IMR-90 (cell line): ENCODE data around the gene PPP1R14C. TPM values are rescaled to one million over a fixed set of nuclear protein-coding genes. Genes with fewer than 3 reads are reported as not detected.

Source experiments
- ATAC-seq: fragments of 200-7000 bp; cut with Tn5 transposase; 2 replicates; pipeline ENCODE4 v1.9.1; 2020; ENCODE audit warnings: low read depth, mild to moderate bottlenecking, moderate library complexity
- BruUV-seq: library from RNA; stranded (reverse); fragments of 400-500 nt; replicated peaks from 2 replicates; lab custom pipeline; 2021; lab: Mats Ljungman, UMichigan
- CTCF ChIA-PET: fragments of 300-600 bp; formaldehyde crosslinking; extraction: SDS; loops from one replicate; lab custom pipeline; 2021; ENCODE audit warnings: antibody characterized with exemption; lab: Yijun Ruan, JAX
- POLR2A ChIA-PET: fragments of 300-600 bp; sonication (Branson Sonifier 250); formaldehyde crosslinking; loops from one replicate; lab custom pipeline; 2022; ENCODE audit warnings: antibody characterized with exemption; ENCODE audit not compliant: unreplicated experiment; lab: Charles Lee
- DNase-seq: peaks from one replicate; pipeline ENCODE4 v3.0.0; 2013
- H2AFZ ChIP-seq: replicated peaks from 2 replicates; pipeline ENCODE3; 2013; ENCODE audit warnings: low read length, mild to moderate bottlenecking; ENCODE audit not compliant: poor library complexity
- H2AK5ac ChIP-seq: 2 replicates; pipeline ENCODE4 v1.6.1; 2013; ENCODE audit warnings: low read depth, low read length, inconsistent platforms
- H2AK9ac ChIP-seq: replicated peaks from 2 replicates; pipeline ENCODE3; 2013; ENCODE audit warnings: mild to moderate bottlenecking, low read depth, low read length, moderate library complexity; ENCODE audit not compliant: poor library complexity
- H2BK120ac ChIP-seq: 2 replicates; pipeline ENCODE4 v1.6.1; 2013; ENCODE audit warnings: low read depth, low read length, inconsistent platforms
- H2BK15ac ChIP-seq: 3 replicates; pipeline ENCODE4 v1.6.1; 2013; ENCODE audit warnings: low read depth, low read length, inconsistent platforms
- H2BK20ac ChIP-seq: 2 replicates; pipeline ENCODE4 v1.6.1; 2013; ENCODE audit warnings: low read depth, mild to moderate bottlenecking, inconsistent platforms, low read length, moderate library complexity
- H2BK5ac ChIP-seq: 2 replicates; pipeline ENCODE4 v1.6.1; 2013; ENCODE audit warnings: mild to moderate bottlenecking, low read depth, low read length, inconsistent platforms; ENCODE audit not compliant: poor library complexity, severe bottlenecking
- H3K14ac ChIP-seq: replicated peaks from 2 replicates; pipeline ENCODE4 v1.6.1; 2013; ENCODE audit warnings: low read depth, low read length, inconsistent platforms
- H3K18ac ChIP-seq: 2 replicates; pipeline ENCODE4 v1.6.1; 2013; ENCODE audit warnings: low read depth, low read length, control low read depth
- H3K23ac ChIP-seq: 2 replicates; pipeline ENCODE4 v1.6.1; 2013; ENCODE audit warnings: low read depth, low read length, inconsistent platforms
- H3K27ac ChIP-seq: 2 replicates; pipeline ENCODE4 v1.5.1; 2013; ENCODE audit warnings: mild to moderate bottlenecking, control low read depth, low read length; ENCODE audit not compliant: insufficient read depth
- H3K27me3 ChIP-seq: 2 replicates; pipeline ENCODE4 v1.6.1; 2013; ENCODE audit warnings: low read length; ENCODE audit not compliant: control insufficient read depth, insufficient read depth
- H3K36me3 ChIP-seq: 2 replicates; pipeline ENCODE4 v1.6.1; 2013; ENCODE audit warnings: low read length, mixed read lengths; ENCODE audit not compliant: control insufficient read depth, insufficient read depth
- H3K4ac ChIP-seq: 2 replicates; pipeline ENCODE4 v1.6.1; 2013; ENCODE audit warnings: low read depth, low read length, inconsistent platforms
- H3K4me1 ChIP-seq: 2 replicates; pipeline ENCODE4 v1.6.1; 2013; ENCODE audit warnings: low read length, mixed read lengths; ENCODE audit not compliant: control insufficient read depth, insufficient read depth
- H3K4me2 ChIP-seq: 2 replicates; pipeline ENCODE4 v1.6.1; 2013; ENCODE audit warnings: low read depth, mild to moderate bottlenecking, control low read depth, low read length, moderate library complexity
- H3K4me3 ChIP-seq: 2 replicates; pipeline ENCODE4 v1.5.1; 2013; ENCODE audit warnings: low read depth, mild to moderate bottlenecking, control low read depth, low read length, moderate library complexity; ENCODE audit not compliant: insufficient read depth
- H3K56ac ChIP-seq: 2 replicates; pipeline ENCODE4 v1.6.1; 2013; ENCODE audit warnings: low read length, inconsistent platforms; ENCODE audit not compliant: insufficient read depth; ENCODE audit errors: extremely low read depth
- H3K79me1 ChIP-seq, 2 experiments: 2 replicates each; pipeline ENCODE4 v1.6.1; 2013; ENCODE audit warnings: low read length in 2 of 2, inconsistent platforms in 1 of 2, low read depth in 1 of 2
- H3K9ac ChIP-seq: 2 replicates; pipeline ENCODE4 v1.6.1; 2013; ENCODE audit warnings: low read depth, low read length, control low read depth
- H3K9me1 ChIP-seq: 2 replicates; pipeline ENCODE4 v1.6.1; 2013; ENCODE audit warnings: low read length, inconsistent platforms; ENCODE audit not compliant: insufficient read depth
- H3K9me3 ChIP-seq: 2 replicates; pipeline ENCODE4 v1.6.1; 2013; ENCODE audit warnings: low read length; ENCODE audit not compliant: control insufficient read depth, insufficient read depth
- H4K20me1 ChIP-seq: 2 replicates; pipeline ENCODE4 v1.6.1; 2013; ENCODE audit warnings: low read length, inconsistent platforms; ENCODE audit not compliant: insufficient read depth
- H4K5ac ChIP-seq: 2 replicates; pipeline ENCODE4 v1.6.1; 2013; ENCODE audit warnings: mild to moderate bottlenecking, low read depth, low read length, control low read depth
- H4K8ac ChIP-seq, 2 experiments: 2 replicates each; pipeline ENCODE4 v1.6.1; 2013; ENCODE audit warnings: low read depth in 2 of 2, low read length in 2 of 2, control low read depth in 1 of 2, inconsistent platforms in 1 of 2
- H4K91ac ChIP-seq: 2 replicates; pipeline ENCODE4 v1.6.1; 2013; ENCODE audit warnings: low read depth, low read length, inconsistent platforms; ENCODE audit not compliant: insufficient read depth
- MAZ ChIP-seq: IDR thresholded peaks from 2 replicates; pipeline ENCODE4 v1.6.1; 2012; ENCODE audit warnings: low read depth, mild to moderate bottlenecking, low read length, improper control_type of control experiment, moderate library complexity, borderline replicate concordance
- MXI1 ChIP-seq: IDR thresholded peaks from 2 replicates; pipeline ENCODE4 v1.6.1; 2012; ENCODE audit warnings: low read depth, mild to moderate bottlenecking, low read length, moderate library complexity, borderline replicate concordance
- RAD21 ChIP-seq: IDR thresholded peaks from 2 replicates; pipeline ENCODE4 v1.6.1; 2012; ENCODE audit warnings: low read length, improper control_type of control experiment
- SMC3 ChIP-seq: fragments of 150-350 bp; IDR thresholded peaks from 2 replicates; pipeline ENCODE4 v1.6.1; 2016; ENCODE audit warnings: low read depth, mild to moderate bottlenecking, antibody characterized with exemption, low read length, moderate library complexity
- WGBS, 2 experiments: methylation state at CpG; one replicate each; pipeline versions ENCODE4 v1.1.5 to v1.1.7; 2013; ENCODE audit warnings: missing lambda C conversion rate in 2 of 2; ENCODE audit not compliant: insufficient read length in 1 of 2; ENCODE audit errors: extremely low coverage in 2 of 2; 5-methylcytosine and 5-hydroxymethylcytosine counted together
- dilution Hi-C: fragments of 300-500 bp; cut with HindIII; formaldehyde crosslinking; loops from one replicate; pipeline ENCODE4 v1.14.3; 2018; ENCODE audit warnings: low sequenced_read_pairs; ENCODE audit not compliant: unreplicated experiment
- in situ Hi-C: fragments of 300-500 bp; cut with MboI; formaldehyde crosslinking; loops from 3 replicates; pipeline ENCODE4 v1.14.3; 2019; ENCODE audit warnings: low sequenced_read_pairs, inconsistent platforms, mixed read lengths
- intact Hi-C: fragments of 100-400 bp; cut with micrococcal nuclease; formaldehyde crosslinking; loops from 2 replicates; pipeline ENCODE4 v1.10.0; 2022
- polyA plus RNA-seq, 3 experiments: library from polyadenylated mRNA; depleted of rRNA; stranded (reverse); fragments of >200 nt; gene quantifications; 2 replicates each; pipeline ENCODE4 v1.2.3, GENCODE V29; 2012; ENCODE audit warnings: low replicate concordance in 1 of 3
- total RNA-seq: library from RNA; depleted of rRNA; stranded (reverse); fragments of >200 nt; gene quantifications from 2 replicates; pipeline ENCODE4 v1.2.3, GENCODE V29; 2012
- TF ChIP-seq, protein P1 (sequence below): conservative IDR thresholded peaks from 2 replicates; pipeline ENCODE4 v1.5.1; 2012; ENCODE audit warnings: mild to moderate bottlenecking, low read depth, low read length, improper control_type of control experiment
- TF ChIP-seq, protein P2 (sequence below): fragments of 150-350 bp; IDR thresholded peaks from 2 replicates; pipeline ENCODE4 v1.6.1; 2017; ENCODE audit warnings: mild to moderate bottlenecking, antibody characterized with exemption, low read length, low read depth

The PPP1R14C gene
- total and polyA plus RNA-seq, 2 of the 4 experiments (the other 2 are of a cell fraction) = not detected

DNA sequence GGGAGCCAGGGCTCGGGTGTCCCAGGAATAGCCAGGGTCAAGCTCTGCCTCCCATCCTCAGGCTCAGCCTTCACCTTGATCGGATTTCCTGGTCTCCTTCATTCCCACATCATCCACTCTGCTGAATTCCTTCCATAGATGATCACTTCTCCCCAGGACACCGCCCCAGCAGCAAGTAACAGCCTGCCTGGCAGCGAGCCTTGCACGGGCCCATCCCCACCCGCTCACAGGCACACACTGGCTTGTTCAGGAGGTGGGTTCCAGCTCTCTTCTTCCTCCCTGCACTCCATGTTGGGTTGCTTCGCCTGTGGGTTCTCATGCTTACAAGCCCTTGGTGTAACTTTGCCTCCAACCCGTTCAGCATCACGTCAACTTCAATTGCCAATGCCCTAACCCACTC, 113.0 kb downstream of the PPP1R14C start:
- no peak overlapping the region for H4K5ac ChIP-seq
- no CpG with 5 or more reads among the region's 9 CpGs for WGBS, 2 experiments
- no peak overlapping the region for H3K56ac ChIP-seq
- no peak overlapping the region for H2AFZ ChIP-seq
- ATAC-seq = no peak
- H3K36me3 ChIP-seq = no peaks in the 10 kb centered on the region
- in situ Hi-C loops (no loop called here), intact Hi-C loops (no loop called here), dilution Hi-C loops (no loop called here)
- H2AK9ac ChIP-seq = no peak overlapping the region
- no peak overlapping the region for H3K9ac ChIP-seq
- ChIA-PET POLR2A (no interaction called here), CTCF (no interaction called here)
- H2BK120ac ChIP-seq = no peak overlapping the region
- no peak overlapping the region for H4K8ac ChIP-seq
- H3K4me2 ChIP-seq = no peak overlapping the region
- no peaks in the 10 kb centered on the region for H3K9me1 ChIP-seq
- no TSS peak for BruUV-seq
- no peaks in the 10 kb centered on the region; the same call in none of the 2 replicates for H3K27me3 ChIP-seq
- H4K91ac ChIP-seq = no peak overlapping the region
- H3K4me1 ChIP-seq = peaks cover 10% of the 10 kb centered on the region
- H3K23ac ChIP-seq = no peak overlapping the region; the same call in 1 of the 2 replicates
- no peak for DNase-seq
- no peak overlapping the region for H3K4me3 ChIP-seq
- H4K20me1 ChIP-seq = no peaks in the 10 kb centered on the region
- H2AK5ac ChIP-seq = no peak overlapping the region; the same call in 1 of the 2 replicates
- no peak overlapping the region for H3K14ac ChIP-seq
- no peak overlapping the region for H3K27ac ChIP-seq
- TF ChIP-seq MXI1 = no peak
- TF ChIP-seq SMC3 = no peak
- no peak for TF ChIP-seq RAD21
- TF ChIP-seq, protein P1, sequence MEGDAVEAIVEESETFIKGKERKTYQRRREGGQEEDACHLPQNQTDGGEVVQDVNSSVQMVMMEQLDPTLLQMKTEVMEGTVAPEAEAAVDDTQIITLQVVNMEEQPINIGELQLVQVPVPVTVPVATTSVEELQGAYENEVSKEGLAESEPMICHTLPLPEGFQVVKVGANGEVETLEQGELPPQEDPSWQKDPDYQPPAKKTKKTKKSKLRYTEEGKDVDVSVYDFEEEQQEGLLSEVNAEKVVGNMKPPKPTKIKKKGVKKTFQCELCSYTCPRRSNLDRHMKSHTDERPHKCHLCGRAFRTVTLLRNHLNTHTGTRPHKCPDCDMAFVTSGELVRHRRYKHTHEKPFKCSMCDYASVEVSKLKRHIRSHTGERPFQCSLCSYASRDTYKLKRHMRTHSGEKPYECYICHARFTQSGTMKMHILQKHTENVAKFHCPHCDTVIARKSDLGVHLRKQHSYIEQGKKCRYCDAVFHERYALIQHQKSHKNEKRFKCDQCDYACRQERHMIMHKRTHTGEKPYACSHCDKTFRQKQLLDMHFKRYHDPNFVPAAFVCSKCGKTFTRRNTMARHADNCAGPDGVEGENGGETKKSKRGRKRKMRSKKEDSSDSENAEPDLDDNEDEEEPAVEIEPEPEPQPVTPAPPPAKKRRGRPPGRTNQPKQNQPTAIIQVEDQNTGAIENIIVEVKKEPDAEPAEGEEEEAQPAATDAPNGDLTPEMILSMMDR = no peak
- TF ChIP-seq, protein P2, sequence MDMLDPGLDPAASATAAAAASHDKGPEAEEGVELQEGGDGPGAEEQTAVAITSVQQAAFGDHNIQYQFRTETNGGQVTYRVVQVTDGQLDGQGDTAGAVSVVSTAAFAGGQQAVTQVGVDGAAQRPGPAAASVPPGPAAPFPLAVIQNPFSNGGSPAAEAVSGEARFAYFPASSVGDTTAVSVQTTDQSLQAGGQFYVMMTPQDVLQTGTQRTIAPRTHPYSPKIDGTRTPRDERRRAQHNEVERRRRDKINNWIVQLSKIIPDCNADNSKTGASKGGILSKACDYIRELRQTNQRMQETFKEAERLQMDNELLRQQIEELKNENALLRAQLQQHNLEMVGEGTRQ = no peak
- no peak for TF ChIP-seq MAZ
- no peak overlapping the region for H3K18ac ChIP-seq
- H2BK15ac ChIP-seq = no peak overlapping the region
- no peak overlapping the region for H2BK5ac ChIP-seq
- H2BK20ac ChIP-seq = no peak overlapping the region
- H3K4ac ChIP-seq = no peak overlapping the region
- H3K9me3 ChIP-seq = no peaks in the 10 kb centered on the region
- no peaks in the 10 kb centered on the region for H3K79me1 ChIP-seq
